Osteoblast (primary cell): ENCODE results near the gene CHST11. TPM values are rescaled to one million over a fixed set of nuclear protein-coding genes. Genes with fewer than 3 reads are reported as not detected.

Experiments
- DNase-seq: peaks from one replicate; pipeline ENCODE4 v3.0.0; 2011; ENCODE audit warnings: low spot score, mixed read lengths; ENCODE audit not compliant: insufficient read length; ENCODE audit errors: missing footprints
- H2AFZ ChIP-seq: 2 replicates; pipeline ENCODE4 v1.6.0; 2011; ENCODE audit warnings: mild to moderate bottlenecking, low read length
- H3K27ac ChIP-seq: 2 replicates; pipeline ENCODE4 v1.5.1; 2011; ENCODE audit warnings: mild to moderate bottlenecking, low read depth, low read length, moderate library complexity
- H3K27me3 ChIP-seq: 2 replicates; pipeline ENCODE4 v1.6.0; 2012; ENCODE audit warnings: mild to moderate bottlenecking, control low read depth, inconsistent platforms, low read length, moderate library complexity; ENCODE audit not compliant: insufficient read depth
- H3K36me3 ChIP-seq: 2 replicates; pipeline ENCODE4 v1.5.1; 2011; ENCODE audit warnings: mild to moderate bottlenecking, low read length, control low read depth, moderate library complexity; ENCODE audit not compliant: insufficient read depth
- H3K4me1 ChIP-seq: 2 replicates; pipeline ENCODE4 v1.5.1; 2011; ENCODE audit warnings: mild to moderate bottlenecking, low read length, control low read depth, moderate library complexity; ENCODE audit not compliant: insufficient read depth
- H3K4me2 ChIP-seq: 2 replicates; pipeline ENCODE4 v1.6.0; 2011; ENCODE audit warnings: mild to moderate bottlenecking, low read length; ENCODE audit not compliant: insufficient read depth
- H3K4me3 ChIP-seq: fragments of 200-600 bp; sonication (generic); 3 replicates; pipeline ENCODE4 v1.5.1; 2012; ENCODE audit warnings: mild to moderate bottlenecking, low read length, inconsistent platforms; ENCODE audit not compliant: insufficient read depth
- H3K79me2 ChIP-seq: 2 replicates; pipeline ENCODE4 v1.6.0; 2012; ENCODE audit warnings: mild to moderate bottlenecking, low read length, control low read depth, inconsistent platforms; ENCODE audit not compliant: insufficient read depth
- H3K9me3 ChIP-seq: 2 replicates; pipeline ENCODE4 v1.5.1; 2011; ENCODE audit warnings: low read depth, low read length, control low read depth
- H4K20me1 ChIP-seq: 2 replicates; pipeline ENCODE4 v1.6.0; 2012; ENCODE audit warnings: mild to moderate bottlenecking, low read length, control low read depth; ENCODE audit not compliant: insufficient read depth
- CTCF ChIP-seq: IDR thresholded peaks from 2 replicates; pipeline ENCODE4 v1.5.1; 2011; ENCODE audit warnings: mild to moderate bottlenecking, low read depth, low read length, moderate library complexity; ENCODE audit errors: extremely low read depth
- total RNA-seq: library from RNA; depleted of rRNA; stranded (reverse); fragments of >200 nt; gene quantifications from 2 replicates; pipeline ENCODE4 v1.2.3, GENCODE V29; 2012

CHST11 gene
- total RNA-seq, 1 donor: 24.6 TPM

- no peak for DNase-seq
- Histone ChIP-seq H4K20me1 (peaks cover 38% of the 10 kb centered on the region), H3K79me2 (peaks cover 33% of the 10 kb centered on the region), H3K27ac (no peak overlapping the region), H3K36me3 (no peaks in the 10 kb centered on the region), H3K4me3 (no peak overlapping the region), H3K27me3 (no peaks in the 10 kb centered on the region), H2AFZ (no peak overlapping the region), H3K4me2 (no peak overlapping the region), H3K4me1 (no peaks in the 10 kb centered on the region), H3K9me3 (no peaks in the 10 kb centered on the region)
- no peak for TF ChIP-seq CTCF
Measured at GRCh38 chr12:104553421-104553820, 96.7 kb downstream of the CHST11 start.

GRCh38 chr12:104555648-104556047 is 98.9 kb downstream of the CHST11 start:
- H3K4me2 ChIP-seq: no peak overlapping the region
- H3K79me2 ChIP-seq: peaks cover 22% of the 10 kb centered on the region
- H3K4me1 ChIP-seq: no peaks in the 10 kb centered on the region
- H3K27me3 ChIP-seq: no peaks in the 10 kb centered on the region
- H3K36me3 ChIP-seq: no peaks in the 10 kb centered on the region
- H4K20me1 ChIP-seq: peaks cover 36% of the 10 kb centered on the region
- H3K9me3 ChIP-seq: no peaks in the 10 kb centered on the region
- H3K27ac ChIP-seq: no peak overlapping the region
- no peak for DNase-seq
- TF ChIP-seq CTCF: no peak
- H2AFZ ChIP-seq: no peak overlapping the region
- no peak overlapping the region for H3K4me3 ChIP-seq

GRCh38 chr12:104557488-104558195 is 100.9 kb downstream of the CHST11 start:
- no peaks in the 10 kb centered on the region for H3K27me3 ChIP-seq
- H4K20me1 ChIP-seq: peaks cover 32% of the 10 kb centered on the region

More at GRCh38 chr12:104557488-104558195, 100.9 kb downstream of the CHST11 start:
- Histone ChIP-seq H3K36me3 (no peaks in the 10 kb centered on the region), H3K4me2 (no peak overlapping the region), H3K79me2 (peaks cover 19% of the 10 kb centered on the region), H2AFZ (no peak overlapping the region), H3K4me1 (no peaks in the 10 kb centered on the region), H3K4me3 (no peak overlapping the region), H3K27ac (no peak overlapping the region), H3K9me3 (no peaks in the 10 kb centered on the region)
- TF ChIP-seq CTCF: no peak
- DNase-seq: no peak
